ENCODE data around the gene COPG2. TPM values are rescaled to one million over a fixed set of nuclear protein-coding genes. Genes with fewer than 3 reads are reported as not detected.

The COPG2 gene
- total RNA-seq, 4 donors from 2014 or later, result 11.7 to 15.6 (median 13.1) TPM

DNA sequence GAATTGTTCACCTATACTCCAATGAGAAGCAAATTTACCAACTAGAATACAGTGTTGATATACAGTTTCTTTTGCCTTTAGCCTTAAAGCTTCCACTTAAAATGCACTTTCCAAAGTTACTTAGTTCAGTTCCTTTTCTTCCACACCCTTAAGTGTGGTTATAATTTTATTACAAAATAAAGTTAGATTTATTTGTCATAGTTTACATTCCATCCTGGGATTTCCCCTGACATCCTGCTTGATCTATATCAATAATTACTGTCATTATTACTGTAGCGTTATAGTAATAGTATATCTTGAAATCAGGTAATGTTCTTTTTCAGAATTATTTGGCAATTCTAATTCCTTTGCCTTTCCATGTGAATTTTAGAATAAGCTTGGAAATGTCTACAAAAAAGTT, 199.9 kb downstream of the COPG2 start:
- ATAC-seq, result no peak
- 88% methylated on average over 1 of the region's 1 CpG for WGBS, 2 donors (ENCODE audit: low coverage in 1 of 2)
- no peaks in the 10 kb centered on the region for H3K36me3 ChIP-seq
- TF ChIP-seq EP300 (IDR thresholded peaks at IDR 0.05), result no peak
- no peak for TF ChIP-seq POLR2AphosphoS5 (IDR thresholded peaks at IDR 0.05)
- TF ChIP-seq, protein P1, sequence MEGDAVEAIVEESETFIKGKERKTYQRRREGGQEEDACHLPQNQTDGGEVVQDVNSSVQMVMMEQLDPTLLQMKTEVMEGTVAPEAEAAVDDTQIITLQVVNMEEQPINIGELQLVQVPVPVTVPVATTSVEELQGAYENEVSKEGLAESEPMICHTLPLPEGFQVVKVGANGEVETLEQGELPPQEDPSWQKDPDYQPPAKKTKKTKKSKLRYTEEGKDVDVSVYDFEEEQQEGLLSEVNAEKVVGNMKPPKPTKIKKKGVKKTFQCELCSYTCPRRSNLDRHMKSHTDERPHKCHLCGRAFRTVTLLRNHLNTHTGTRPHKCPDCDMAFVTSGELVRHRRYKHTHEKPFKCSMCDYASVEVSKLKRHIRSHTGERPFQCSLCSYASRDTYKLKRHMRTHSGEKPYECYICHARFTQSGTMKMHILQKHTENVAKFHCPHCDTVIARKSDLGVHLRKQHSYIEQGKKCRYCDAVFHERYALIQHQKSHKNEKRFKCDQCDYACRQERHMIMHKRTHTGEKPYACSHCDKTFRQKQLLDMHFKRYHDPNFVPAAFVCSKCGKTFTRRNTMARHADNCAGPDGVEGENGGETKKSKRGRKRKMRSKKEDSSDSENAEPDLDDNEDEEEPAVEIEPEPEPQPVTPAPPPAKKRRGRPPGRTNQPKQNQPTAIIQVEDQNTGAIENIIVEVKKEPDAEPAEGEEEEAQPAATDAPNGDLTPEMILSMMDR (IDR thresholded peaks at IDR 0.05), result no peak
- TF ChIP-seq POLR2A (IDR thresholded peaks at IDR 0.05), result no peak
- H3K4me3 ChIP-seq, result no peak overlapping the region
- H3K27ac ChIP-seq, result no peak overlapping the region
- no peaks in the 10 kb centered on the region for H3K4me1 ChIP-seq
- H3K27me3 ChIP-seq, result no peaks in the 10 kb centered on the region
- H3K9me3 ChIP-seq, result peaks cover 0 to 7% (median 0%) of the 10 kb centered on the region in 3 donors

DNA sequence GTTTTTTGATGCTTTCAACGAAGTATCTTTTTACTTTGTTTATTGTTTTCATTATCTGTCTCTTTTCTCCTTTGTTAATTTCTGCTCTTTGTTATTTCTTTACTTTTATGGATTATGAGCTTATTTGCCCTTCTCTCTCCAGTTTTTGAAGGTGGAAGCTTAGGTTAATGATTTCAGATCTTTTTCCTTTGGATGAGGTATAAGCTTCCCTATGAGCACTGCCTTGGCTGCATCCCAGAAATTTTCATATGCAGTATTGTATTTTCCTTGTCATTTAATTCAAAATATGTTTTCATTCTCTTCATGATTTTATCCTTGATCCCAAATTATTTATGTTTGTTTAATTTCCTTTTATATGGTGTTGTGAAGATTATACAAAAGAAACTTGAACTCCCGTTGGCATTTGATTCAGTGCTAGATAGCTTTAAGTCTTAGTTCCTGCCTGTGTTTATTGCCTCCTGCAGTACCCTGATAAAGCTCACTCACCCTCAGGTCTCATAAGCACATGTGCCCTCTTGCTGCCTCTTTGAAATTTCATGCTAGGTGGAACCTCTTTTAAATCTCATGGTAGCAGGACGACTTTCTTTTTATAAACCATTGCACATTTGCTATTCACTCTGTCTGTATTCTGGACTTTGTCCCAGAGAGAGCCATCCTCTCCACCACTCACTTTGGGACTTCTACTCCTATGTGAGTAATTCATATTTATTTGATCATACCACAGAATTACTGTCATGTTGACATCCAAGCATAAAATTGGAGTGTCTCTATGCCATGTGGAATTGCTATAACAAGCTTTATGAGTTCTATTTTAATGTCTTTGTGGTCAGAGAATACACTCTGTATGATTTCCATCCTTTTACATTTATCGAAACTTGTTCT, 204.8 kb downstream of the COPG2 start:
- H3K9me3 ChIP-seq, result peaks cover 0 to 18% (median 0%) of the 10 kb centered on the region in 3 donors
- no peaks in the 10 kb centered on the region for H3K36me3 ChIP-seq
- WGBS, 2 donors (ENCODE audit: low coverage in 1 of 2), result 59 to 75% methylated on average over 4 of the region's 4 CpGs
- TF ChIP-seq EP300 (IDR thresholded peaks at IDR 0.05) (no peak), POLR2AphosphoS5 (IDR thresholded peaks at IDR 0.05) (no peak), POLR2A (IDR thresholded peaks at IDR 0.05) (no peak)
- TF ChIP-seq, protein P1 (IDR thresholded peaks at IDR 0.05), result no peak
- no peak overlapping the region for H3K27ac ChIP-seq
- no peak overlapping the region for H3K4me3 ChIP-seq
- no peak for ATAC-seq
- H3K27me3 ChIP-seq, result no peaks in the 10 kb centered on the region
- no peaks in the 10 kb centered on the region for H3K4me1 ChIP-seq

DNA sequence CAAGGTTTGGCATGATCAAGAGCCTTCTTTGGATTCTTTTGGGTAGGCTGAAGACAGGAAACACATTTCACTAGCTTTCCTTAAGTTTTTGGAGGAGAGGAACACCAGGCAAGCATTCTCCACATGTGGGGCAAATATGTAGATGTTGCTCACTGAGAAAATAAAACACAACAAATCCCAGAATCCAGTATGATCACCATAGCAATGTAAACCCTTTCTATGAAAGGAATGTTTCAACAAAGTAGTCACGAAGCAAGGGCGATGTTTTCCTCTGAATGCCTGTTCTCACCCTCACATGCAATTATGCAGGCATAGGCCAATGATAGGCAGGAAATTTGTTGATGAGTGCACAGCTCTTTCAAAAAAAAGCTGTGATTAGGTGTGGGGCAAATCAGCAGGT, 207.3 kb downstream of the COPG2 start:
- TF ChIP-seq, protein P1 (IDR thresholded peaks at IDR 0.05), result no peak
- TF ChIP-seq POLR2AphosphoS5 (IDR thresholded peaks at IDR 0.05) (no peak), POLR2A (IDR thresholded peaks at IDR 0.05) (no peak), EP300 (IDR thresholded peaks at IDR 0.05) (no peak)
- H3K27ac ChIP-seq, result no peak overlapping the region
- H3K27me3 ChIP-seq, result no peaks in the 10 kb centered on the region
- H3K36me3 ChIP-seq, result no peaks in the 10 kb centered on the region
- no peak overlapping the region for H3K4me3 ChIP-seq
- WGBS, 2 donors (ENCODE audit: low coverage in 1 of 2), result 45 to 75% methylated on average over 1 to 2 of the region's 2 CpGs
- no peaks in the 10 kb centered on the region for H3K4me1 ChIP-seq
- H3K9me3 ChIP-seq, result peaks cover 0 to 21% (median 0%) of the 10 kb centered on the region in 3 donors
- ATAC-seq, result no peak

DNA sequence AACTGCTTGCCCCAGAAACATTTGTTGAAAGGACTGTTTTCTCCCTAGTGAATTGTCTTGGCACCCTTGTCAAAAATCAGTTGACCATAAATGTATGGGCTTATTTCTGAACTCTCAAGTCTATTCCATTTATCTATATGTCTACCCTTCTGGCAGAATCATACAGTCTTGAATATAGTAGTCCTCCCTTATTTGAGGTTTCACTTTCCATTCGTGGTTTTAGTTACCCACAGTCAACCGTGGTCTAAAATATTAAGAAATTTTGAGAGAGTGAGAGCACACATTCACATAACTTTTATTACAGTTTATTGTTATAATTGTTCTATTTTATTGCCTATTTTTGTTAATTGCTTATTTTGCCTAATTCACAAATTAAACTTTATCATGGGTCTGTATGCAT, 210.3 kb downstream of the COPG2 start:
- Histone ChIP-seq H3K27me3 (no peaks in the 10 kb centered on the region), H3K4me3 (no peak overlapping the region), H3K4me1 (no peaks in the 10 kb centered on the region), H3K36me3 (no peaks in the 10 kb centered on the region), H3K27ac (no peak overlapping the region), H3K9me3 (peaks cover 0 to 13% (median 0%) of the 10 kb centered on the region in 3 donors)
- TF ChIP-seq, protein P1 (IDR thresholded peaks at IDR 0.05), result no peak
- no peak for TF ChIP-seq POLR2A (IDR thresholded peaks at IDR 0.05)
- TF ChIP-seq POLR2AphosphoS5 (IDR thresholded peaks at IDR 0.05), result no peak
- TF ChIP-seq EP300 (IDR thresholded peaks at IDR 0.05), result no peak
- no peak for ATAC-seq
- WGBS, 2 donors (ENCODE audit: low coverage in 1 of 2), result 78 to 86% methylated on average over 2 of the region's 2 CpGs

Small RNA genes within 50 kb of the gene (small RNA-seq; reads per million reads assigned to genes)
- 0 reads per million in 4 donors for gene MIR335
- gene RF02148, result 0 reads per million in 4 donors
- 0 reads per million in 4 donors for gene RF02149
- 0 reads per million in 4 donors for gene RF02150
- gene RNA5SP246, result 9.5 to 19.4 (median 16.1) reads per million in 4 donors

Other genes with a start within 250 kb of the COPG2 start
- 1 to 10 TPM; 3.6 to 6.2 (median 3.9) TPM for gene CEP41, start 227.7 kb downstream of the COPG2 start, total RNA-seq
- gene MEST, start 176.7 kb downstream of the COPG2 start, total RNA-seq, result 1 to 10 TPM; 2.5 to 4.7 (median 3.7) TPM
- not detected for gene TSGA13, start 17.8 kb upstream of the COPG2 start, total RNA-seq
- under 1 TPM in 2 of 4 donors, not detected in 2; 0.08 to 0.16 TPM for gene KLF14, start 65.5 kb upstream of the COPG2 start, total RNA-seq

Measured in gastroesophageal sphincter (tissue), 4 donors.